Dendritic cell treated with granulocyte-macrophage colony-stimulating factor and Interleukin-4, amounts not matched to agents 40 ng/mL and 50 ng/mL, for 4 days (primary cell): Measurements from ENCODE around the gene STBD1.

ENCODE experiments used
- H3K27ac Mint-ChIP-seq: one replicate; pipeline ENCODE4 v1.8.0; 2022; ENCODE audit warnings: mild to moderate bottlenecking, mixed read lengths
- H3K27me3 Mint-ChIP-seq: one replicate; pipeline ENCODE4 v1.8.0; 2022; ENCODE audit warnings: mild to moderate bottlenecking, mixed read lengths
- H3K36me3 Mint-ChIP-seq: one replicate; pipeline ENCODE4 v1.8.0; 2022; ENCODE audit warnings: low read depth, mixed read lengths
- H3K4me1 Mint-ChIP-seq: one replicate; pipeline ENCODE4 v1.8.0; 2022; ENCODE audit warnings: low read depth, mixed read lengths
- H3K4me3 Mint-ChIP-seq: one replicate; pipeline ENCODE4 v1.8.0; 2022; ENCODE audit warnings: mild to moderate bottlenecking, moderate library complexity, mixed read lengths
- H3K9me3 Mint-ChIP-seq: one replicate; pipeline ENCODE4 v1.8.0; 2022; ENCODE audit warnings: mixed read lengths
- intact Hi-C: fragments of 100-400 bp; cut with micrococcal nuclease; formaldehyde crosslinking; loops from one replicate; pipeline ENCODE4 v1.15.0; 2022

Gene STBD1

DNA sequence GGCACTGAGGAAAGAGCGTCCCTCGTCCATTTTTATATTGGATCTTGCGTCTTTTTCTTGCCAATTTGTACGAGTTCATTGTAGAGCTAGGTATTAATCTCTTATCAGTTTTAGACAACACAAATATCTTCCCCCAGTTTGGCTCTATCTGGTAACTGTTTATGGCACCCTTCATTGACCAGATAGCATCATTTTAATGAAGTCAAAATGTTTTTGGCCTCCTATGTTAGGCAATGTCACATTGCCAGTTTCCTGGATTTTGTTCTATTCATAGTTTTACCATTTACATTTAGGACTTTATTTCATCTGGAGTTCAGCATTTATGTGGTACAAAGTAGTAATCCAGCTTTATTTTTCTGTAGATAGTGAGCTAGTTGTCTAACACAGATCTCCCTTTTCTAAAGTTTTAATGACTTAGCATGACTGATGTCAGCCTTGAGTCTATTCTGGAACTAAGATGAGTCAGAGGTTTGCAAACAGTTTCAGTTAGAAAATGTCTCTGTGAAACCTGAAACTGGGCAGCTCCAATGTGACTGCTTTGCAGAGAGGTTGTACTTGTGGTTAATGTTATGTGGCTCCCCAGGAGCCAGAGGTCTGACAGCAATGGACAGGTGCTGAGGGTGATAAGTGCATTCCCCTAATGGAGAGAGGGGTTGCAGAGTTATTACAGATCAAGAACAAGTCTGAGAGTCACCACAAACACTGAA lies 5.3 kb upstream of the STBD1 start:
- H3K27ac Mint-ChIP-seq: peak overlapping the region; percentile 73
- intact Hi-C loops: no loop called here
- H3K9me3 Mint-ChIP-seq: no peaks in the 10 kb centered on the region
- H3K4me3 Mint-ChIP-seq: no peak overlapping the region
- peaks cover 60% of the 10 kb centered on the region for H3K4me1 Mint-ChIP-seq
- peaks cover 3% of the 10 kb centered on the region for H3K36me3 Mint-ChIP-seq
- H3K27me3 Mint-ChIP-seq: peaks cover 2% of the 10 kb centered on the region

DNA sequence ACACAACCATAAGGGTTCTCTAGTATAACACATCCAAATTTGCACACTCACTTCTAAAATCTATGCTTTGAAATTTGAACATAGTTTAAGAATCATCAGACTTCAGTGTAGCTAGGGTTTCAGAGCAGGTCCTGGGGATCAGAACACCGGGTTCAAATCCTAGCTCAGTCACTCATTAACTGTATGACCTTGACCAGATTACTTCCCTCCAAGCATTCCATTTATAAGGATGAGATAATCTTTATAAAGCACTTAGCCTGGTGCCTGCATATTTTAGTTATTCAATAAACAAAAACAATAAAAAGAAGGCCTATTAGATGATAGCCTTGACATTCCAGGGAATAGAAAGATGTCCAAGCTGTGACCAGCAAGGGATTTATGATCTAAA lies 4.8 kb upstream of the STBD1 start:
- Mint-ChIP-seq H3K4me1 (peaks cover 61% of the 10 kb centered on the region), H3K4me3 (no peak overlapping the region), H3K9me3 (no peaks in the 10 kb centered on the region), H3K27me3 (peaks cover 4% of the 10 kb centered on the region), H3K36me3 (peaks cover 8% of the 10 kb centered on the region), H3K27ac (peak overlapping the region; percentile 73)
- intact Hi-C loops: no loop called here

DNA sequence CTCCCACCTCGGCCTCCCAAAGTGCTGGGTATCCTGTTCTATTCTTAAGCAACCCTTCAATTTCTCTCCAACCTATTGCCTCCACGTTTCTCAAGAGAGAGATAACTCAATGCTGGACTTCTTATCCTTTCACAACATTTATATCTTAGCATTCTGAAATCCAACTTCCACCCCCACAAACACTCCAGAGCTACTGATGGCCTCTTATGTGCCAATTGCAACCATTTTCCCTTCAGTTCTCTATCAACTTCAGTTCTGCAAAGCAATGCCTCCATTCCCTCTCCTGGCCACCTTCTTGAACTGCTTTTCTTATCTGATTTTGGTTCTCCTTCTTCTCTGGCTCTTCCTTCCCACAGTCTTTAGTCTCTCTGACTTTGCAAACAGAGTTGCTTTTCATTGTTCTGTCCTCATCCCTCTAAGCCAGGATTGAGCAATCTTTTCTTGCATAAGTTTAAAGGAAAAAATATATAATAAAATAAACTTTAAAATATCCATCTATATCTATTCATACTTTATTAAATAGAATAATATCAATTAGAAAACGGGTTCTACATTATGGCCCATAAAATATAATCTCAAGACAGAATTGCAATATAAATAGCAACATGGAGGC lies 3.6 kb upstream of the STBD1 start:
- Mint-ChIP-seq H3K27ac (no peak overlapping the region), H3K4me1 (peaks cover 69% of the 10 kb centered on the region), H3K4me3 (no peak overlapping the region), H3K9me3 (no peaks in the 10 kb centered on the region), H3K36me3 (peaks cover 10% of the 10 kb centered on the region), H3K27me3 (peaks cover 5% of the 10 kb centered on the region)
- intact Hi-C loops: no loop called here

- intact Hi-C loops: loop anchor here (5.0 kb wide), 1 partner anchor 98 kb away; no protein-coding TSS in a partner anchor
- Mint-ChIP-seq H3K27ac (no peak overlapping the region), H3K36me3 (peaks cover 16% of the 10 kb centered on the region), H3K4me1 (peaks cover 61% of the 10 kb centered on the region), H3K4me3 (no peak overlapping the region), H3K9me3 (no peaks in the 10 kb centered on the region), H3K27me3 (peaks cover 5% of the 10 kb centered on the region)
Observed at GRCh38 chr4:76305033-76305687, 1.4 kb upstream of the STBD1 start.

GRCh38 chr4:76306882-76307659 lies 538 bp downstream of the STBD1 start:
- H3K4me1 Mint-ChIP-seq: peaks cover 44% of the 10 kb centered on the region
- peaks cover 5% of the 10 kb centered on the region for H3K27me3 Mint-ChIP-seq
- intact Hi-C loops: loop anchor here (5.0 kb wide), 1 partner anchor 100 kb away; no protein-coding TSS in a partner anchor
- no peaks in the 10 kb centered on the region for H3K9me3 Mint-ChIP-seq
- H3K27ac Mint-ChIP-seq: peak overlapping the region; percentile 85
- peaks cover 16% of the 10 kb centered on the region for H3K36me3 Mint-ChIP-seq
- H3K4me3 Mint-ChIP-seq: peak overlapping the region; percentile 91

DNA sequence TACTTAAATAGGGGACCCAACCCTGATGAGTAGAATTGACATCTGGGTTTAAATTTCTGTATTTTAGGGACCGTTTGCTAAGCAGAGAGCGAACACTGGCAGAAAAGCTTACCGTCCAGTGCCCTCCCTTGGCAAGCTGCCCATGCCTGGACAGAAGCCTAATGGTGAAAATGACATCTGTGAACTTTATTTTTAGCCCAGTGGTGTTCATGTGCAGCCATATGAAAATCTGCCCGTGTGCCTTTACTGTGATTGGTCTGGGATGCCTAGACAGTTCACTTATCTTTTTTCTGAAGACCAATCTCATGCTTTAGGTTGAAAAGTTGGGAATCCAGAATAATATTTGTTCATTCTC lies 1.1 kb downstream of the STBD1 start:
- Mint-ChIP-seq H3K27ac (no peak overlapping the region), H3K27me3 (peaks cover 5% of the 10 kb centered on the region), H3K36me3 (peaks cover 16% of the 10 kb centered on the region), H3K9me3 (no peaks in the 10 kb centered on the region), H3K4me1 (peaks cover 38% of the 10 kb centered on the region), H3K4me3 (no peak overlapping the region)
- intact Hi-C loops: loop anchor here (5.0 kb wide), 1 partner anchor 100 kb away; no protein-coding TSS in a partner anchor

- Mint-ChIP-seq H3K36me3 (peaks cover 16% of the 10 kb centered on the region), H3K9me3 (no peaks in the 10 kb centered on the region), H3K4me3 (no peak overlapping the region), H3K27ac (no peak overlapping the region), H3K27me3 (peaks cover 5% of the 10 kb centered on the region), H3K4me1 (peaks cover 29% of the 10 kb centered on the region)
- intact Hi-C loops: loop anchor here (5.0 kb wide), 1 partner anchor 101 kb away; no protein-coding TSS in a partner anchor
Observed at GRCh38 chr4:76308548-76308947, 2.0 kb downstream of the STBD1 start.

GRCh38 chr4:76309939-76310550 lies 3.5 kb downstream of the STBD1 start:
- no peaks in the 10 kb centered on the region for H3K9me3 Mint-ChIP-seq
- H3K4me1 Mint-ChIP-seq: peaks cover 22% of the 10 kb centered on the region
- H3K36me3 Mint-ChIP-seq: peaks cover 16% of the 10 kb centered on the region
- no peak overlapping the region for H3K4me3 Mint-ChIP-seq
- peaks cover 3% of the 10 kb centered on the region for H3K27me3 Mint-ChIP-seq
- no peak overlapping the region for H3K27ac Mint-ChIP-seq
- intact Hi-C loops: loop anchor here (5.0 kb wide), 1 partner anchor 103 kb away; no protein-coding TSS in a partner anchor

DNA sequence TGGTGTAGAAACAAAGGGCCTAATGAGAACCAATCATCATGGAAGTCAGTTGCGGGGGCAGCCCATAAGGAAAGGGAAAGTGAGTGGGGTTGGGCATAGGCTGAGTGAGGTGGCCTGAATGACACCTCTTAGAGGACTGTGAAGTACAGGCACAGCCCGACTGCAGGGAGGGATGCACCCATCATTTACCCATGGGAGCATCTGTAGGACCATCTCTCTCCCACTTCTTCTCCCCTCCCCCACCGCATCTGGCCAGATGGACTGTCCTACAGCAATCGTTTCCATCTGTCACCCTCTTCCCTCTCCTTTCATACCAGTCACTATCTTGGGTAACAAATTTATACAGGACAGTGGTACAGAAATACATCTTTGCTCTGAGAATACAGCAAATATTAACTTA lies 4.2 kb downstream of the STBD1 start:
- H3K4me1 Mint-ChIP-seq: peaks cover 16% of the 10 kb centered on the region
- H3K36me3 Mint-ChIP-seq: peaks cover 16% of the 10 kb centered on the region

DNA sequence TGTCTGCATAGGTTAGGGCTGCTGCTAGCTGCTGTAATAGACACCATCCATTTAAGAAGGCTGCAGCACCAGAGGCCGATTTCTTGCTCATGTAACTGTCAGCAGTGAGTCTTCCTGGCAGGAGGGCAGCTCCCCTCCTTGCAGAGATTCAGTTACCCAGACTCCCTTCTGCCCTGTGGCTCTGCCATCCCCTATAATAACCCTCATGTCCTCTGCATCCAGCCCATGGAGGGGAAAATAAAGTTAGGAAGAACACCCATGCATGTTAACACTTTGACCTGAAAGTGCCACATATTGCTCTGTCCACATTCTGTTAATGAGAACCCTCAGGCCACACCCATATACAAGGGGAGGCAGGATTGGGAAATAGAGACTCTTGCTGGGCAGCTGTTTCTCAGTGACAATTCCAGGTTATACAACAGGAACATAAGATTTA lies 5.4 kb downstream of the STBD1 start:
- Mint-ChIP-seq H3K4me1 (peaks cover 7% of the 10 kb centered on the region), H3K27ac (no peak overlapping the region), H3K27me3 (no peaks in the 10 kb centered on the region), H3K36me3 (peaks cover 7% of the 10 kb centered on the region), H3K9me3 (peaks cover 14% of the 10 kb centered on the region), H3K4me3 (no peak overlapping the region)
- intact Hi-C loops: no loop called here

More for the DNA sequence above, 4.2 kb downstream of the STBD1 start:
- intact Hi-C loops: no loop called here
- Mint-ChIP-seq H3K27me3 (peaks cover 3% of the 10 kb centered on the region), H3K27ac (no peak overlapping the region), H3K4me3 (no peak overlapping the region), H3K9me3 (peaks cover 2% of the 10 kb centered on the region)

DNA sequence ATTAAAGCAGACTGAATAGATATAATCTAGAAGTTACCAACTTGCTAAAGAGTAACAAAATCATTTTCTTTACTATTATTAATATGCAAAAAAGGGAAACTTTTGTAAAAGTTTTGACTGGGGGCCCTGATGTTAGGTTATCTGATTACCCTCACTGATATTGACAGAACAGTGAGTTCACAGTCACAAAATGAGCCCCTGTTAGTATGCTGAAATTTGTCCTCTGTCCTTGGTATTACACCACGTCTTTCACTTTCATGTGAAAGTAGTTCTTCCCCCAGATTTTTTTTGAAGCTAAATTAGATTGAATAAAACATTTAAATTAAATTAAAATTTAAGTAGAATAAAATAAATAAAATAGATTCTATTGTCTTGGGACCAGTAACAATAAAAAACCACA lies 5.9 kb downstream of the STBD1 start:
- H3K4me1 Mint-ChIP-seq: peaks cover 2% of the 10 kb centered on the region

DNA sequence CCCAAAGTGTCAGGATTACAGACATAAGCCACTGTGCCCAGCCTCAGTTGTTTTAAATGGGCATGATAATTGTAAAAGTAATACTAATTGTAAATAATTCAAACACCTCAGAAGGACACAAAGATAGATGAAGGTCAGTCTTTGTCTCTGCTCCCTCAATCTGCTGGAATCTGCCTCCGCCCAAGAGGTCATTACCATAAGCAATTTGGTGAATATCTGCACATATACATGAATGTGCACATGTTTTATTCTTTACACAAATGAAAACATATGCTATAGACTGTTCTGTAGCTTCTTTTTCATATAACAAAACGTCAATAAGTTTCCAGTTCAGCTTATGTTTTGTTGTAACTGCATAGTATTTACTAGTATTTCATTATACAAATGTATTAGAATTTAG lies 7.0 kb downstream of the STBD1 start:
- peaks cover 25% of the 10 kb centered on the region for H3K9me3 Mint-ChIP-seq
- peaks cover 7% of the 10 kb centered on the region for H3K36me3 Mint-ChIP-seq
- no peak overlapping the region for H3K27ac Mint-ChIP-seq
- H3K27me3 Mint-ChIP-seq: no peaks in the 10 kb centered on the region
- H3K4me1 Mint-ChIP-seq: no peaks in the 10 kb centered on the region
- no peak overlapping the region for H3K4me3 Mint-ChIP-seq
- intact Hi-C loops: no loop called here

More for the DNA sequence above, 5.9 kb downstream of the STBD1 start:
- intact Hi-C loops: no loop called here
- peaks cover 7% of the 10 kb centered on the region for H3K36me3 Mint-ChIP-seq
- H3K27ac Mint-ChIP-seq: no peak overlapping the region
- H3K27me3 Mint-ChIP-seq: no peaks in the 10 kb centered on the region
- no peak overlapping the region for H3K4me3 Mint-ChIP-seq
- peaks cover 20% of the 10 kb centered on the region for H3K9me3 Mint-ChIP-seq

- intact Hi-C loops: no loop called here
- Mint-ChIP-seq H3K4me3 (no peak overlapping the region), H3K36me3 (no peaks in the 10 kb centered on the region), H3K27me3 (peaks cover 4% of the 10 kb centered on the region), H3K4me1 (no peaks in the 10 kb centered on the region), H3K27ac (no peak overlapping the region), H3K9me3 (peaks cover 30% of the 10 kb centered on the region)
Observed at GRCh38 chr4:76315267-76315918, 8.9 kb downstream of the STBD1 start.
